ENCODE results near the gene GNAQ.

Gene GNAQ

DNA sequence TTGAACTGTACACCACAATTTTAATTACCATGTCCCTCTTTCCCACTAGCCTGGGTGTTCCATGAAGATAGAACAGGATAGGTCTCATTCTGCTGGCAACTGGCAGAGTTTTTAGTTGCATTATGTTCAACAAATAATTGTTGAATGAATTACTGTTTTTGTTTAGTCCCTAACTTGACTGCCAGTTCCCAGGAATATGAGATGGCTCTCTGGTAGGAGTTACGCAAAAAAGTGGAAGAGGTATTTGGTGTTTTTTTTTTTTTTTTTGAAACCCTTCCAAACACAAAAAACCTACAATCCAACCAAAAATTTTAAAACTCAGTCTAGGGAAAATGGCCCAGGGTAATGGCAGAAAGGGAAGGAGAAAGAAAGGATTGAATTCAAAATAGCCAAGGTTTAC, 153.6 kb downstream of the GNAQ start:
- TF ChIP-seq POLR2A (IDR thresholded peaks at IDR 0.05; ENCODE audit: extremely low read depth, insufficient read length), result no peak
- TF ChIP-seq MYC (IDR thresholded peaks at IDR 0.05; ENCODE audit: low read depth, low read length), result no peak
- TF ChIP-seq, protein P1, sequence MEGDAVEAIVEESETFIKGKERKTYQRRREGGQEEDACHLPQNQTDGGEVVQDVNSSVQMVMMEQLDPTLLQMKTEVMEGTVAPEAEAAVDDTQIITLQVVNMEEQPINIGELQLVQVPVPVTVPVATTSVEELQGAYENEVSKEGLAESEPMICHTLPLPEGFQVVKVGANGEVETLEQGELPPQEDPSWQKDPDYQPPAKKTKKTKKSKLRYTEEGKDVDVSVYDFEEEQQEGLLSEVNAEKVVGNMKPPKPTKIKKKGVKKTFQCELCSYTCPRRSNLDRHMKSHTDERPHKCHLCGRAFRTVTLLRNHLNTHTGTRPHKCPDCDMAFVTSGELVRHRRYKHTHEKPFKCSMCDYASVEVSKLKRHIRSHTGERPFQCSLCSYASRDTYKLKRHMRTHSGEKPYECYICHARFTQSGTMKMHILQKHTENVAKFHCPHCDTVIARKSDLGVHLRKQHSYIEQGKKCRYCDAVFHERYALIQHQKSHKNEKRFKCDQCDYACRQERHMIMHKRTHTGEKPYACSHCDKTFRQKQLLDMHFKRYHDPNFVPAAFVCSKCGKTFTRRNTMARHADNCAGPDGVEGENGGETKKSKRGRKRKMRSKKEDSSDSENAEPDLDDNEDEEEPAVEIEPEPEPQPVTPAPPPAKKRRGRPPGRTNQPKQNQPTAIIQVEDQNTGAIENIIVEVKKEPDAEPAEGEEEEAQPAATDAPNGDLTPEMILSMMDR (IDR thresholded peaks at IDR 0.05; ENCODE audit: low read depth, low read length), result no peak
- TF ChIP-seq, protein P2, sequence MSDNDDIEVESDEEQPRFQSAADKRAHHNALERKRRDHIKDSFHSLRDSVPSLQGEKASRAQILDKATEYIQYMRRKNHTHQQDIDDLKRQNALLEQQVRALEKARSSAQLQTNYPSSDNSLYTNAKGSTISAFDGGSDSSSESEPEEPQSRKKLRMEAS (IDR thresholded peaks at IDR 0.05; ENCODE audit: low read depth, low read length), result no peak
- no peak for DNase-seq (ENCODE audit: low read depth)
- no peak overlapping the region for H3K4me3 ChIP-seq (ENCODE audit: low read depth, low read length)

DNA sequence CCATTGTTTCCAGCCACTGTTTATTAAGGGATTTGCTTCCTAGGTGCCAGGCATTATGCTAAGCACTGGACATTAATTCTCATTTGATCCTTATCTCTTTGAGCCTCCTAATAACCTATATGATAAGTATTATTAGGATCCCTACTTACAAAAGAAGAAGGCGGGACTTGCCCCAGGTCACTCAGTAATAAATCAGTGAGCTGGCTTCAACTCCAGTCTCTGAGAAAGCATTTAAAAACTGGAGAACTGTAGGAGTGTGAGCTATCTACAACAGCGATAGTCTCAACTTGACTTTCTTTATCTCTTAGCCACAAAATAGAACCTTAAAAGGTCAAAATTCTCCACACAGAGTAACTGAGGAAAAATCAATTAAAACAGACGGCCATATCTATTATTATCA, 155.0 kb downstream of the GNAQ start:
- TF ChIP-seq, protein P1 (IDR thresholded peaks at IDR 0.05; ENCODE audit: low read depth, low read length), result no peak
- no peak for DNase-seq (ENCODE audit: low read depth)
- no peak overlapping the region for H3K4me3 ChIP-seq (ENCODE audit: low read depth, low read length)

DNA sequence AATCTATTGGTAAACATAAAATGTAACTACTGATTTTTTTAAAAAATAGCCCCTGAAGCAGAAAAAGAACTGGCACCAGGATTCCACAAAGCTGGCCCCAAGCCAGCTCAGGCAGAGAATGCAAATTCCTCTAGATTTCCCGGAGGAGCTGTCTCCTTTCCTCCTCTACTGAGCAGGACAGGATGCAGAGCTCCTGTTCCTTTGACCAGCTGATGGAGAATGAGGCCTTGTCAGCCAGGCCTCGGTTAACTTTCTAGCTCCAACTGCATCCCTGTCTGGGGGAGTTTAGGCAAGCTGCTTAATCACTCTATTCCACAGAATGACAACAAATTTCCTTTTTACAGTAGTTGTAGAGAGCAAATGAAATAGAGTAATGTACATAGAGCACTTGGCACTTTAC, 155.5 kb downstream of the GNAQ start:
- H3K4me3 ChIP-seq (ENCODE audit: low read depth, low read length), result no peak overlapping the region
- TF ChIP-seq, protein P2 (IDR thresholded peaks at IDR 0.05; ENCODE audit: low read depth, low read length), result no peak
- TF ChIP-seq, protein P1 (IDR thresholded peaks at IDR 0.05; ENCODE audit: low read depth, low read length), result no peak
- TF ChIP-seq MYC (IDR thresholded peaks at IDR 0.05; ENCODE audit: low read depth, low read length), result no peak
- no peak for TF ChIP-seq POLR2A (IDR thresholded peaks at IDR 0.05; ENCODE audit: extremely low read depth, insufficient read length)
- no peak for DNase-seq (ENCODE audit: low read depth)

DNA sequence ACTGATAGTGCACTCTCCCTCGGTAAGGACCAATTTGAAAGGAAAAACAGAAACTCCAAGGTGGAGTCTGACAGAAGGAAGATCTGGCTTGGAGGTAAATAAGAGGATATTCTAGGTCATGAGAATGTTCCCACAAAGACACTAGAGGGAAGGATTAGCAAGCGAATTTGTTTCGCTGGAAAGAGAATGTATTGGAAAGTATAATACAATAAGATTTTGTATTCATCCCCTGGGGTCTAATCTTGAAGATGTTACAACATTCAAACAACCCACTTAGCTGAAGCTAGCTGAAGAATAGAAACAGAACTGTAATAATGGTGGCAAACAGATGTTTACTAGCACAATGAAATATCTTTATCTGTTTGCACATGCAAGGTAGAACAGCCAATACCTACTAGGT, 158.7 kb downstream of the GNAQ start:
- H3K4me3 ChIP-seq (ENCODE audit: low read depth, low read length), result no peak overlapping the region
- no peak for DNase-seq (ENCODE audit: low read depth)
- TF ChIP-seq POLR2A (IDR thresholded peaks at IDR 0.05; ENCODE audit: extremely low read depth, insufficient read length) (no peak), MYC (IDR thresholded peaks at IDR 0.05; ENCODE audit: low read depth, low read length) (no peak)
- TF ChIP-seq, protein P2 (IDR thresholded peaks at IDR 0.05; ENCODE audit: low read depth, low read length), result no peak
- TF ChIP-seq, protein P1 (IDR thresholded peaks at IDR 0.05; ENCODE audit: low read depth, low read length), result no peak

DNA sequence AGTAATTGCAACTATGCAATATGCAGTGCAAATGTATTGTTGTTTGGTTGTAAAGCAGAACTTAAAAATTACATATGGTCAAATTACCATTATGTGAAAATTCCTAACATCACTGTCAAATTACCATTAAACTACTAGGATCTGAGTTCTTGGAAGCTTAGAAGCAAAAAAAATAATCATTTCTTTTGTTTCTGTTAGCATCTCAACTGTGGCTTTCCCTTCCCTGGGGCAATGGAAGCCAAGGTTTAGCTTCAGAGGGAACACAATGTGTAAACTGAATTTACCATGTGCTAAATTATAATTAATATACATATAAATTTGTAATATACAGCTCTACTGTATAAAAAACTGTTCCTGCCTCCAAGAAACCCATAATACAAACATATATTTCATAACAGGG, 159.4 kb downstream of the GNAQ start:
- TF ChIP-seq, protein P1 (IDR thresholded peaks at IDR 0.05; ENCODE audit: low read depth, low read length), result no peak
- no peak for TF ChIP-seq MYC (IDR thresholded peaks at IDR 0.05; ENCODE audit: low read depth, low read length)
- TF ChIP-seq, protein P2 (IDR thresholded peaks at IDR 0.05; ENCODE audit: low read depth, low read length), result no peak
- TF ChIP-seq POLR2A (IDR thresholded peaks at IDR 0.05; ENCODE audit: extremely low read depth, insufficient read length), result no peak
- no peak for DNase-seq (ENCODE audit: low read depth)
- no peak overlapping the region for H3K4me3 ChIP-seq (ENCODE audit: low read depth, low read length)

DNA sequence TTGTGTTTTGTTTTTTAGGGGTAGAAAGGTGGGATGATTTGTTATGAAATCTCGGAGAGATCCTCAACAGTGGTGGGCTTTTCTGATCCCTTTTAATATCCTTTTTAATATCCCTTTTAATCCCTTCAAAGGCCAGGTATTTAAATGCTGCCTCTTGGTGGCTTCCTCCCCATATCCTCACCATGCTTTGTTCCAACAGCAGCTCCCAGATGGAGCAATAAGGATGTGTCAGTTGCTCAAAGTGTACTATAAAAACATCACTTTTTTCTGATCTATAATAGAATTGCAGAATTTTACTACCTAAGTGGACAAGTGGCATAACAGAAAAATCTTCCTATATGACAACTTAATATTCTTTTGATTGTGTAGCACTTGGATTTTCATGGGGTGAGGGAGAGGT, 160.1 kb downstream of the GNAQ start:
- DNase-seq (ENCODE audit: low read depth), result no peak
- TF ChIP-seq, protein P2 (IDR thresholded peaks at IDR 0.05; ENCODE audit: low read depth, low read length), result no peak
- TF ChIP-seq, protein P1 (IDR thresholded peaks at IDR 0.05; ENCODE audit: low read depth, low read length), result no peak
- TF ChIP-seq POLR2A (IDR thresholded peaks at IDR 0.05; ENCODE audit: extremely low read depth, insufficient read length) (no peak), MYC (IDR thresholded peaks at IDR 0.05; ENCODE audit: low read depth, low read length) (no peak)
- H3K4me3 ChIP-seq (ENCODE audit: low read depth, low read length), result no peak overlapping the region
